KOPT-K1 (cell line): Measurements from ENCODE around the gene AXIN2.
"Not testable (repeated sequence)": the region's sequence is repeated elsewhere in the genome, so short reads cannot be mapped to it uniquely, and the experiment has no call there.

Experiments used
- H3K27ac ChIP-seq: fragments of 200-600 bp; sonication (generic); 2 replicates; pipeline ENCODE4 v1.5.1; 2016; ENCODE audit warnings: antibody characterized with exemption, mild to moderate bottlenecking, low read depth, low read length; ENCODE audit not compliant: poor library complexity, severe bottlenecking
- H3K36me3 ChIP-seq: fragments of 200-600 bp; sonication (generic); 2 replicates; pipeline ENCODE4 v1.5.1; 2017; ENCODE audit warnings: antibody characterized with exemption, mild to moderate bottlenecking, low read length, moderate library complexity; ENCODE audit not compliant: insufficient read depth
- H3K9me3 ChIP-seq: fragments of 200-600 bp; sonication (generic); 2 replicates; pipeline ENCODE4 v1.5.1; 2017; ENCODE audit warnings: antibody characterized with exemption, low read length, mild to moderate bottlenecking; ENCODE audit not compliant: insufficient read depth, poor library complexity, severe bottlenecking

The AXIN2 gene

DNA sequence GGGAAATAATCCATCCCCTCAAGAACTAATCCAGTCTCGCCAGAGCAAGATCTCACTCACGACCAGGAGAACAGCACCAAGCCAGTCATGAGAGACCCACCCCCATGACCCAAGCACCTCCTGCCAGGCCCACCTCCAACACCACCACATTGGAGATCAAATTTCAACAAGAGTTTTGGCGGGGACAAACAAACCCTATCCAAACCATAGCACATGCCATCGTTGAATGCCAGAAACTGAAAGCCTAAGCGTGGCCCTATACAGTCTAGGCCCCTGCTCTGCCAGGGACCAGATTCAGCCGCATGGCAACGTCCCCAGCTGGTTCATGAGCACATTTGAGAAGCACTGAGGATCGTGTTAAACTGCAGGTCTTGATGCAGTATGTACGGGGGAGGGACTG, 57.3 kb downstream of the AXIN2 start:
- Histone ChIP-seq H3K27ac (no peak overlapping the region), H3K36me3 (no peaks in the 10 kb centered on the region), H3K9me3 (no peaks in the 10 kb centered on the region)

DNA sequence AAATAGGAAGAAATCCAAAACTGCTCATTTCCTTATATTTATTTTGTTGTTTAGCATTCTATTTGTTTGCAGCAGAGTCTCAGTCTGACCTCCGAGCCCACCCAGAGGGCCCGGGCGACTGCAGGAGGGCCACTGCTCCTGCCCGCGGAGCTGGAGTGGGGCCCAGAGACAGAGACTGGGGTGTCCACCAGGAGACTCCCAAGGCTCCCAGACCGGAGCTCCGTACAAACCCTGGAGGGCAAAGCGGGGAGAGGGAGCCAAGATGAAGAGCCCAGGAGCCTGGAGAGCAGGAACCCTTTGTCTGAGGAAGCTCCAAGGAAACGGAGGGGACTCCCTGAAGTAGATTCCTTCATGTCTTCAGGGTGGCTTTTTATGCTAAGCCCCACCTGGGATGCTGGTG, 57.9 kb downstream of the AXIN2 start:
- no peaks in the 10 kb centered on the region for H3K9me3 ChIP-seq
- no peak overlapping the region for H3K27ac ChIP-seq
- H3K36me3 ChIP-seq = no peaks in the 10 kb centered on the region

DNA sequence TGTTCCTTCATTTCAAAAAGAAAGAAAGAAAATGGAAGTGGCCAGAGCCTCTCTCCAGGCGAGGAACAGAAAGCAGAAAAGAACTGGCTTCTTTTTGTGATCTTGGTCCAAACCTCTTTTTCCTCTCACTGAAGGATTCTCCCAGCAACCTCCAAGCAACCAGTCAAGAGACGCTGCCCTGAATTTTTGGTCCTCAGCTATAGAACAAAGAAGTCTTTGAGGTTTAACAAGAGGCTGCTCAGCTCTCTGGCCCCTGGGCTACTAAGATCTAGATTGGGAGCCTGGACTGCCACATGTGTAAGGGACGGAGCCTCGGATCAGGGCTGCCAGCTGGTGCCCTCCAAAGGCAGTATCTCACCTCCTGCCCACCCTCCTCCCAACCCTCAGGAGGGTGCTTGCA, 62.6 kb downstream of the AXIN2 start:
- H3K9me3 ChIP-seq = no peaks in the 10 kb centered on the region
- no peak overlapping the region for H3K27ac ChIP-seq

GRCh38 chr17:65496801-65497200, 64.6 kb downstream of the AXIN2 start:
- Histone ChIP-seq H3K27ac (no peak overlapping the region), H3K9me3 (no peaks in the 10 kb centered on the region), H3K36me3 (no peaks in the 10 kb centered on the region)

More for the DNA sequence above, 62.6 kb downstream of the AXIN2 start:
- H3K36me3 ChIP-seq = no peaks in the 10 kb centered on the region

DNA sequence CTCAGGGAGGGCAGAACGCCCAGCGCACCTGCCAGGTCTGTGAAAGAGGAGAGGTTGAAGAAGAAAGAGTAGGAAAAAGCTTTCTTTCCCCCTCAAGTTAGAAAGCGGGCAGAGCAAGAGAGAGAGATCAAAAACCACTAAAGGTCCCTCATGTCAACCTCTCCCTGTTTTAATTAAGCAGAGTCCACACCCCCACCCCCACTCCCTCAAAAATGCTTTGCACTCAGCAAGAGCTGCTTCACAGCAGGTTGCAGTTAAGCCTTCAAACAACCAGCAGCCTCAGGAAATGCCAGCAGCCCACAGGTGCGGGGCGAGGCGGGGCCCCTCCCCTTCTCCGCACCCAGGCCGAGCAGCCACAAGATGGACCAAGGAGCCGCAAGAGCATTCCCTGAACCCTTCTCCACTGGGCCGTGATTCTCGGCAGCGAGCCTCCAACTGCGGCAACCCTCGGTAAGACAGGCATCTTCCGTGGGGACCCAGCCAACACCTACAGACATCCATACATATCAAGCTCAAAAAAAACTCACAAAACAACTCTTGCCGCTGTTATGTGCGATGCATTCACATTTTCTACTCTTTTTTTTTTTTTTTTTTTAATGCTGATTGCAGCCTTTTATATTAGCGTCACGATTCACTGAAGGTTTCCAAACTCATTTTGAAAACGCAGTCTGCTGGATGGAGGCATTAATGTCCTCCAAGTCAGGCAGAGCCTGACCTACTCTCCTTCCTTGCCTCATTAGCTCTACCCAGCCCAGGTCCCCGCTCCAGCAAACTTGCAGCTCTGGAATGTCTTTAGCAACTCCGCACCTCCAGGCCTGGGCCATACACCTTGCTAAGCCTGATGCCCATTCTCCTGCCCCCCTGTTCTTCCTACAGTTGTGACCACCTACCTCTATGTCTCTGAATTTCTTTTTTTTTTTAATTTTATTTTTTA, 66.1 kb downstream of the AXIN2 start:
- H3K27ac ChIP-seq = peak overlapping the region; percentile 2

DNA sequence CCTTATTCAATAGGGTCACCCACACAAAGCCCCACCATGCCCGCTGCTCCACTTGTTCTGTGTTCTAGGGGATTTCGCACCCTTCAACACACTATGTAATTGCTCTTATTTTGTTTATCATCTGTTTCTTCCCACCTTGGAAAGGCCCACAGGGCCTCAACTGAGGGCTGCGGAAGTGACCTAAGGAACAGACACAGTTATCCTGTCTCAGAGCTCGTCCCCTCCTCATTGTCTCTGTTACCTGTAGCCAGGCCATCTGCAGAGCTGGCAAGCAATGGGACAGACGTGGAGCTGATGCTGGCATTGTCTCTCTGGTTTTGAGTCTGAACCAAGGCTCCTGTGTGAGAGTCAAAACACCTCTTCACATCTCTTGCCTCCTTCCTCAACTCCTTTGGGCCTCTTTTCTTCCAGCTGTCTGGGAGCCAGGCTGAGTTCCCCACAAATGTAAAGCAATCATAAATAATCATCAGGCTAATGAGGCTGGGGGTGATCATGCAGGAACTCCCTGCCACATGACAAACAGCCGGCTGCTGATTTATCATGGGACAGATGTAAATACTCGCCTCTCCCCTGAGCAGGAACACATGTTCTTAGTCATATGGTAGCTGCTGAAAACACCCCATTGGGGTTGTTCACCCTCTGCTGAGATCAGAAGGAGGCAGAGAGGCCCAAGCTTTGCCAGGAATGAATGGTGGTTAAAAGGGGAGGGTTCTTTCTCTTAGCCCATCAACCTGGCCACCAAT, 71.9 kb downstream of the AXIN2 start:
- no peaks in the 10 kb centered on the region for H3K9me3 ChIP-seq
- H3K36me3 ChIP-seq = no peaks in the 10 kb centered on the region
- no peak overlapping the region for H3K27ac ChIP-seq

More for the DNA sequence above, 66.1 kb downstream of the AXIN2 start:
- Histone ChIP-seq H3K36me3 (no peaks in the 10 kb centered on the region), H3K9me3 (no peaks in the 10 kb centered on the region)

- no peaks in the 10 kb centered on the region for H3K36me3 ChIP-seq
- H3K27ac ChIP-seq = no peak overlapping the region
- no peaks in the 10 kb centered on the region for H3K9me3 ChIP-seq
Measured at GRCh38 chr17:65488665-65489064, 72.8 kb downstream of the AXIN2 start.

DNA sequence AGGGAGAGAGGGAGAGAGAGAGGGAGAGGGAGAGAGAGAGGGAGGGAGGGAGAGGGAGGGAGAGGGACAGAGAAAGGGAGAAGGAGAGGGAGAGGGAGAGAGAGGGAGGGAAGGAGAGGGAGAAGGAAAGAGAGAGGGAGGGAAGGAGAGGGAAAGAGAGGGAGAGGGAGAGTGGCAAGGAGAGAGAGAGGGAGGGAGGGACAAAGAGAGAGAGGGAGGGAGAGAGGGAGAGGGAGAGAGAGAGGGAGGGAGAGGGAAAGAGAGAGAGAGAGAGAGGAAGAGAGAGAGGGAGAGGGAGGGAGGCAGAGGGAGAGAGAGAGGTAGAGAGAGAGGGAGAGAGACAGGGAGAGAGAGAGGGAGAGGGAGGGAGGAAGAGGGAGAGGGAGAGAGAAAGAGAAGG, 73.5 kb downstream of the AXIN2 start:
- no peaks in the 10 kb centered on the region for H3K36me3 ChIP-seq
- no peaks in the 10 kb centered on the region for H3K9me3 ChIP-seq
- H3K27ac ChIP-seq = no peak overlapping the region

- Histone ChIP-seq H3K9me3 (no peaks in the 10 kb centered on the region), H3K36me3 (no peaks in the 10 kb centered on the region), H3K27ac (no peak overlapping the region)
Measured at GRCh38 chr17:65487161-65487560, 74.3 kb downstream of the AXIN2 start.

GRCh38 chr17:65485388-65486299, 75.8 kb downstream of the AXIN2 start:
- Histone ChIP-seq H3K36me3 (no peaks in the 10 kb centered on the region), H3K9me3 (no peaks in the 10 kb centered on the region), H3K27ac (no peak overlapping the region)

DNA sequence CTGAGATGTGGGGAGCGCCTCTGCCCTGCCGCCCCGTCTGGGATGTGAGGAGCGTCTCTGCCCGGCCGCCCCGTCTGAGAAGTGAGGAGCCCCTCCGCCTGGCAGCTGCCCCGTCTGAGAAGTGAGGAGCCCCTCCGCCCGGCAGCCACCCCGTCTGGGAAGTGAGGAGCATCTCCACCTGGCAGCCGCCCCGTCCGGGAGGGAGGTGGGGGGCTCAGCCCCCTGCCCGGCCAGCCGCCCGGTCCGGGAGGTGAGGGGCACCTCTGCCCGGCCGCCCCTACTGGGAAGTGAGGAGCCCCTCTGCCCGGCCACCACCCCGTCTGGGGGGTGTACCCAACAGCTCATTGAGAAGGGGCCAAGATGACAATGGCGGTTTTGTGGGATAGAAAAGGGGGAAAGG, 77.0 kb downstream of the AXIN2 start:
- not testable (repeated sequence) for H3K9me3 ChIP-seq, H3K36me3 ChIP-seq, H3K27ac ChIP-seq

DNA sequence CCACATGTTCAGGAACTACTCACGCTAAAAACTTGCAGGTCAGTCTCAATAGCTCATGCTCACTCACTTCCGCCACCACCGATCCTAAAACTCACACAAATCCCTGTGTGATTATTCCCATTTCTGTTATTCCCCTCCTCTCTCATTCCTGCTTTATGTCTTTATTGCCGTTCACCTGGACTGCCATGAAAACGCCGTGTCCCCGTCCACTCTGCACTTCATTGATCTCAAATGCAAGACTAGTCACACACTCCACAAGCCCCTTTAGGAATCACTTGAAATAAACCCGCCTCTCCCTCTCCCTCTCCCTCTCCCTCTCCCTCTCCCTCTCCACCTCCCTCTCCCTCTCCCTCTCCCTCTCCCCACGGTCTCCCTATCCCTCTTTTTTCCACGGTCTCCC, 78.0 kb downstream of the AXIN2 start:
- no peaks in the 10 kb centered on the region for H3K36me3 ChIP-seq
- no peak overlapping the region for H3K27ac ChIP-seq
- no peaks in the 10 kb centered on the region for H3K9me3 ChIP-seq

DNA sequence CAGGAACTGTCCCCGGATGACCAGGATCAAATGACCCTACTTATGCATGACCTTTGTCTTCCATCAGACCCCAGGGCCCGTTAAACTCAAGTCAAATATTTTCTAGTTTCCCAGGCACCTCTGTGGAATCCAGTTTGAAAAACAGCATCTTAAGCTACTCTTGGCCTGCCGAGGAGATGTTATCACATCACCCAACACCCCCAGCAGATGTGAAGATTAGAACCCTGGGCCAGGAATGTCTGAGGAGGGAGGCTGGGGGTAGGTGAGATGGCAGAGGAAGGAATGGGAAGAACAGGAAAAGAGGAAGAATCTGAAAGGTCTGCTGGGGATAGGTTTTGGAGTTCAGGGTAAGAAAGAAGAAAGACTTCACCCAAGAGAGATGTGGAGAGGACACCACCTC, 79.2 kb downstream of the AXIN2 start:
- Histone ChIP-seq H3K9me3 (no peaks in the 10 kb centered on the region), H3K27ac (no peak overlapping the region), H3K36me3 (no peaks in the 10 kb centered on the region)

DNA sequence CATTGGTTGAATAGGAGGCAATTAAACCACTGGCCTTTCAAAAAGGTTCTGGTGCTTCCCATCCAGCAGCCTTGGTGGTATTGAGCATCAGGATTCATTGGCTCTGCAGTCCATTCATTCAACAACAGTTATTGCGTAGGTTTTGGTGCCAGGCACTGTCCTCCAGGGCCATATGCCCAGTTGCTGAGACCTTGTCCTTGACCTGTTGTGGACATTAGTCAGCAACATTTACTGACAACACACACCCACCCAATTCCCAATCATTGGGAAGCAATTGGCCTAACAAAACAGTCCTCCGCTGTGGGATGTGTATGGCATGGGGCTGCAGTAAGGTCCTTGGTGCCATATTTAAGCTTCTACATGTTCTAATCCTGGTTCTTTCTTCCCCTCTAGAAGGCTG, 82.2 kb downstream of the AXIN2 start:
- H3K27ac ChIP-seq = no peak overlapping the region

More for the DNA sequence above, 82.2 kb downstream of the AXIN2 start:
- H3K9me3 ChIP-seq = no peaks in the 10 kb centered on the region
- H3K36me3 ChIP-seq = no peaks in the 10 kb centered on the region
